HG03439 (cell line): ENCODE data around the gene PSORS1C2.
"Not testable (repeated sequence)": the region's sequence is repeated elsewhere in the genome, so short reads cannot be mapped to it uniquely, and the experiment has no call there.

Experiments
- ATAC-seq: cut with Tn5 transposase; IDR thresholded peaks from one replicate; pipeline ENCODE4 v1.9.1; 2021; ENCODE audit warnings: mild to moderate bottlenecking, moderate library complexity; ENCODE audit not compliant: unreplicated experiment

PSORS1C2 gene

GRCh38 chr6:31138982-31139381, at the start of gene PSORS1C2:
TSS of gene PSORS1C2 (minus strand) at chr6:31139066. CDS start at chr6:31139026, 40 bp downstream.
- ATAC-seq: no peak

GRCh38 chr6:31187780-31188194, 48.9 kb upstream of the PSORS1C2 start:
- ATAC-seq: no peak

- ATAC-seq: no peak
Observed at GRCh38 chr6:31186052-31186734, 47.3 kb upstream of the PSORS1C2 start.

- ATAC-seq: not testable (repeated sequence)
Observed at GRCh38 chr6:31185695-31186051, 46.8 kb upstream of the PSORS1C2 start.

- ATAC-seq: not testable (repeated sequence)
Observed at GRCh38 chr6:31183859-31184258, 45.0 kb upstream of the PSORS1C2 start.

GRCh38 chr6:31183287-31183686, 44.4 kb upstream of the PSORS1C2 start:
- not testable (repeated sequence) for ATAC-seq

- no peak for ATAC-seq
Observed at GRCh38 chr6:31180500-31180899, 41.6 kb upstream of the PSORS1C2 start.

- no peak for ATAC-seq
Observed at GRCh38 chr6:31179896-31180295, 41.0 kb upstream of the PSORS1C2 start.

- ATAC-seq: no peak
Observed at GRCh38 chr6:31179042-31179386, 40.1 kb upstream of the PSORS1C2 start.

- no peak for ATAC-seq
Observed at GRCh38 chr6:31178143-31179041, 39.5 kb upstream of the PSORS1C2 start.

GRCh38 chr6:31175971-31176370, 37.1 kb upstream of the PSORS1C2 start:
- no peak for ATAC-seq

GRCh38 chr6:31174378-31174777, 35.5 kb upstream of the PSORS1C2 start:
- no peak for ATAC-seq

- no peak for ATAC-seq
Observed at GRCh38 chr6:31173406-31173805, 34.5 kb upstream of the PSORS1C2 start.

- no peak for ATAC-seq
Observed at GRCh38 chr6:31172973-31173384, 34.1 kb upstream of the PSORS1C2 start.

- ATAC-seq: no peak
Observed at GRCh38 chr6:31171931-31172905, 33.4 kb upstream of the PSORS1C2 start.

- ATAC-seq: no peak
Observed at GRCh38 chr6:31170987-31171671, 32.3 kb upstream of the PSORS1C2 start.

GRCh38 chr6:31170600-31170881, 31.7 kb upstream of the PSORS1C2 start, which contains the start of gene POU5F1:
TSS of gene POU5F1 (minus strand) at chr6:31170682. CDS start at chr6:31170620, 62 bp downstream.
- no peak for ATAC-seq

GRCh38 chr6:31169858-31170599, 31.2 kb upstream of the PSORS1C2 start:
- ATAC-seq: not testable (repeated sequence)

GRCh38 chr6:31169123-31169857, 30.4 kb upstream of the PSORS1C2 start:
- ATAC-seq: no peak
